Esophagus muscularis mucosa (tissue), 4 donors: ENCODE results near the gene GUCY2D. TPM values are rescaled to one million over a fixed set of nuclear protein-coding genes. Genes with fewer than 3 reads are reported as not detected.

ENCODE experiments used
- DNase-seq: peaks from one replicate; pipeline ENCODE4 v3.0.0-alpha.2; 2017; ENCODE audit errors: extremely low spot score
- H3K27ac ChIP-seq, 4 donors: fragments of 200-600 bp; sonication (generic); replicated peaks in 1 of 4; 1 replicate in 3 of 4; 2 replicates in 1 of 4; pipeline ENCODE4 v1.5.1; 2016 to 2019; ENCODE audit warnings: mild to moderate bottlenecking in 1 of 4
- H3K27me3 ChIP-seq, 4 donors: fragments of 200-600 bp; sonication (generic); one replicate each; pipeline versions ENCODE4 v1.5.1 to v1.6.0; 2016 to 2019
- H3K36me3 ChIP-seq, 4 donors: fragments of 200-600 bp; sonication (generic); one replicate each; pipeline ENCODE4 v1.5.1; 2016 to 2019
- H3K4me1 ChIP-seq, 4 donors: fragments of 200-600 bp; sonication (generic); one replicate each; pipeline ENCODE4 v1.5.1; 2016 to 2019
- H3K4me3 ChIP-seq, 4 donors: fragments of 200-600 bp; sonication (generic); 1 replicate in 2 of 4; 2 replicates in 2 of 4; pipeline ENCODE4 v1.5.1; 2016 to 2019; ENCODE audit warnings: mild to moderate bottlenecking in 4 of 4, moderate library complexity in 1 of 4
- H3K9me3 ChIP-seq, 4 donors: fragments of 200-600 bp; sonication (generic); 1 replicate in 3 of 4; 2 replicates in 1 of 4; pipeline ENCODE4 v1.5.1; 2016 to 2019
- CTCF ChIP-seq, 3 experiments: fragments of 200-600 bp in 2 of 3; fragments of 450-650 bp in 1 of 3; sonication (generic) in 2 of 3; IDR thresholded peaks; one replicate each; pipeline ENCODE4 v1.5.1; 2017 to 2019; ENCODE audit warnings: antibody characterized with exemption in 3 of 3, mild to moderate bottlenecking in 2 of 3, moderate library complexity in 1 of 3
- EP300 ChIP-seq: sonication (generic); formaldehyde crosslinking; IDR thresholded peaks from one replicate; pipeline ENCODE4 v1.6.1; 2017; ENCODE audit warnings: antibody characterized with exemption
- POLR2A ChIP-seq: fragments of 450-650 bp; IDR thresholded peaks from one replicate; pipeline ENCODE4 v1.6.1; 2017; ENCODE audit warnings: antibody characterized with exemption, moderate library complexity, mild to moderate bottlenecking, low read depth
- POLR2AphosphoS5 ChIP-seq, 2 donors: sonication (generic); formaldehyde crosslinking; IDR thresholded peaks; one replicate each; pipeline ENCODE4 v1.6.1; 2017; ENCODE audit warnings: antibody characterized with exemption in 2 of 2
- WGBS: methylation state at CpG from one replicate; pipeline ENCODE4 v1.1.5; 2018; 5-methylcytosine and 5-hydroxymethylcytosine counted together
- intact Hi-C: fragments of 100-400 bp; cut with DNase I; formaldehyde crosslinking; loops from one replicate; pipeline ENCODE4 v1.15.1; 2023
- total RNA-seq, 4 donors: library from RNA; depleted of rRNA; stranded (reverse); fragments of >200 nt; gene quantifications; one replicate each; pipeline versions ENCODE4 v1.1.0 to v1.2.1, GENCODE V29; 2016

The GUCY2D gene
- total RNA-seq, 4 donors from 2014 or later: 1.1 TPM; not detected in 3

GRCh38 chr17:7959503-7960253, 42.7 kb upstream of the GUCY2D start:
- WGBS: 92% methylated on average over 9 of the region's 9 CpGs
- no peak for TF ChIP-seq POLR2AphosphoS5 (IDR thresholded peaks at IDR 0.05)
- TF ChIP-seq EP300: no peak
- TF ChIP-seq CTCF (IDR thresholded peaks at IDR 0.05): no peak
- no peak for TF ChIP-seq POLR2A
- no peak for DNase-seq
- H3K27me3 ChIP-seq: peaks cover 0 to 4% (median 0%) of the 10 kb centered on the region in 4 donors
- H3K27ac ChIP-seq: no peak overlapping the region
- no peaks in the 10 kb centered on the region for H3K9me3 ChIP-seq
- no peaks in the 10 kb centered on the region for H3K36me3 ChIP-seq
- intact Hi-C loops: no loop called here
- no peak overlapping the region for H3K4me3 ChIP-seq
- peaks cover 8 to 16% (median 12%) of the 10 kb centered on the region in 4 donors for H3K4me1 ChIP-seq

- Histone ChIP-seq H3K9me3 (no peaks in the 10 kb centered on the region), H3K27me3 (peaks cover 0 to 4% (median 0%) of the 10 kb centered on the region in 4 donors), H3K27ac (no peak overlapping the region), H3K36me3 (no peaks in the 10 kb centered on the region), H3K4me1 (peaks cover under 1 to 5% (median 3%) of the 10 kb centered on the region in 4 donors), H3K4me3 (no peak overlapping the region)
- TF ChIP-seq EP300: no peak
- no peak for TF ChIP-seq CTCF (IDR thresholded peaks at IDR 0.05)
- TF ChIP-seq POLR2AphosphoS5 (IDR thresholded peaks at IDR 0.05): no peak
- no peak for TF ChIP-seq POLR2A
- intact Hi-C loops: no loop called here
- no peak for DNase-seq
- WGBS: 49% methylated on average over 2 of the region's 2 CpGs
Measured at GRCh38 chr17:7961421-7961820, 41.0 kb upstream of the GUCY2D start.

- no peak for TF ChIP-seq POLR2A
- no peak for TF ChIP-seq EP300
- TF ChIP-seq POLR2AphosphoS5 (IDR thresholded peaks at IDR 0.05): no peak
- no peak for TF ChIP-seq CTCF (IDR thresholded peaks at IDR 0.05)
- no peak overlapping the region for H3K27ac ChIP-seq
- intact Hi-C loops: no loop called here
- no peaks in the 10 kb centered on the region for H3K9me3 ChIP-seq
- DNase-seq: no peak
- WGBS: 82% methylated on average over 2 of the region's 2 CpGs
- peaks cover 0 to 8% (median 0%) of the 10 kb centered on the region in 4 donors for H3K27me3 ChIP-seq
- H3K4me1 ChIP-seq: no peaks in the 10 kb centered on the region
- no peak overlapping the region for H3K4me3 ChIP-seq
- no peaks in the 10 kb centered on the region for H3K36me3 ChIP-seq
Measured at GRCh38 chr17:7967751-7968150, 34.7 kb upstream of the GUCY2D start.

GRCh38 chr17:7969433-7969832, 33.0 kb upstream of the GUCY2D start:
- intact Hi-C loops: no loop called here
- DNase-seq: no peak
- 86% methylated on average over 6 of the region's 6 CpGs for WGBS

More at GRCh38 chr17:7969433-7969832, 33.0 kb upstream of the GUCY2D start:
- no peaks in the 10 kb centered on the region for H3K36me3 ChIP-seq
- TF ChIP-seq POLR2A (no peak), EP300 (no peak), CTCF (IDR thresholded peaks at IDR 0.05) (no peak), POLR2AphosphoS5 (IDR thresholded peaks at IDR 0.05) (no peak)
- H3K4me3 ChIP-seq: no peak overlapping the region
- H3K4me1 ChIP-seq: no peaks in the 10 kb centered on the region
- H3K27me3 ChIP-seq: peaks cover 0 to 11% (median 0%) of the 10 kb centered on the region in 4 donors
- peaks cover 0 to 4% (median under 1%) of the 10 kb centered on the region in 4 donors for H3K9me3 ChIP-seq
- no peak overlapping the region for H3K27ac ChIP-seq
